Right kidney (tissue), 1 donor: Measurements from ENCODE around the gene ERFL.
A peak's percentile ranks its signal among the peaks of the same experiment; 100 is the strongest.
"Not testable (repeated sequence)": the region's sequence is repeated elsewhere in the genome, so short reads cannot be mapped to it uniquely, and the experiment has no call there.

Experiments used
- DNase-seq: peaks from one replicate; pipeline ENCODE4 v3.0.0-alpha.2; 2016

Gene ERFL

GRCh38 chr19:41941410-41942202 is 13.4 kb upstream of the ERFL start:
- DNase-seq: no peak

- DNase-seq: peak; percentile 60
Observed at GRCh38 chr19:41940731-41941409, 12.6 kb upstream of the ERFL start.

GRCh38 chr19:41939861-41940730 is 11.8 kb upstream of the ERFL start:
- DNase-seq: peak; percentile 77

DNA sequence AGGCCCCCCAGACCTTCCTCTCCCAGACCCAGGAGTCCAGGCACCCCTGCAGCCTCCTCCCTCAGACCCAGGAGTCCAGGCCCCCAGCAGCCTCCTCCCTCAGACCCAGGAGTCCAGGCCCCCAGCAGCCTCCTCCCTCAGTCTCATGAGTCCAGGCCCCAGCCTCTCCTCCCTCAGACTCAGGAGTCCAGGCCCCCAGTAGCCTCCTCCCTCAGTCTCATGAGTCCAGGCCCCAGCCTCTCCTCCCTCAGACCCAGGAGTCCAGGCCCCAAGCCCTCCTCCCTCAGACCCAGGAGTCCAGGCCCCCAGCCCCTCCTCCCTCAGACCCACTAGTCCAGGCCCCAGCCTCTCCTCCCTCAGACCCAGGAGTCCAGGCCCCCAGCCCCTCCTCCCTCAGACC is 11.0 kb upstream of the ERFL start:
- not testable (repeated sequence) for DNase-seq

- DNase-seq: no peak
Observed at GRCh38 chr19:41937525-41938468, 9.5 kb upstream of the ERFL start.

GRCh38 chr19:41936961-41937360 is 8.7 kb upstream of the ERFL start:
- no peak for DNase-seq

GRCh38 chr19:41936416-41936850 is 8.2 kb upstream of the ERFL start:
- DNase-seq: no peak

- no peak for DNase-seq
Observed at GRCh38 chr19:41935760-41936415, 7.6 kb upstream of the ERFL start.

- peak; percentile 59 for DNase-seq
Observed at GRCh38 chr19:41934849-41935374, 6.7 kb upstream of the ERFL start.

DNA sequence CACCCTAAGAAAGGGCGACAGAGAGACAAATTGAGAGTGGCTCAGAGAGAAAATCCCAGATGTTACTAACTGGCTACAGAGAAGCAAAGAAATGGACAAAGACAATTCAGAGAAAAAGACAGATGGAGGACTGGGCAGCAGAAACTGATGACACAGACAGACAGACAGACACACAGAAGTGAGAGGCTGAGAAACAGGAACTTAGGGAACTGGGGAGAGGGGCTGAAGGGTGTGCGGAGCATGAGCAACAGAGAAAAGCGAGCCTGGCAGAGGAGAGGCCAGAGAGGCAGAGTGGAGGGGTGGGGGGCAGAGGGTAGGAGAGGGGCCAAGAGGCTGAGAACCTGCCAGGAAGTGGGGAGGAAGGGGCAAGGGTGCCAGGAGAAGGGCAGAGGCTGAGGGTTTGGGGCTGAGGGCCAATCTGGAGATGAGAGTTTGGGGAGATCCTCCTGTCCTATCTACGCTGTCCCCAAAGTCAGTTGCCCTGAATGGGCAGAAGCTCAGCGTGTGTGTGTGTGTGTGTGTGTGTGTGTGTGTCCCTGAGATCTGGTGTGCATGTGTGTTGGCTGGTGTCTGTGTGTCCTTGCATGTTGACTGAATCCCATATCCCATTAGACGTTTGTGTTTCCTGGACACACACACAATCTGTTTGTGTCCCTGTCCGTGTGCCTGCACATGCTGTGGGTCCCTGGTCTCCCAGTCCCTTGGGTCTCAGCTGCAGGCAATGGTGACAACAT is 5.6 kb upstream of the ERFL start:
- no peak for DNase-seq

- no peak for DNase-seq
Observed at GRCh38 chr19:41932720-41933332, 4.6 kb upstream of the ERFL start.

DNA sequence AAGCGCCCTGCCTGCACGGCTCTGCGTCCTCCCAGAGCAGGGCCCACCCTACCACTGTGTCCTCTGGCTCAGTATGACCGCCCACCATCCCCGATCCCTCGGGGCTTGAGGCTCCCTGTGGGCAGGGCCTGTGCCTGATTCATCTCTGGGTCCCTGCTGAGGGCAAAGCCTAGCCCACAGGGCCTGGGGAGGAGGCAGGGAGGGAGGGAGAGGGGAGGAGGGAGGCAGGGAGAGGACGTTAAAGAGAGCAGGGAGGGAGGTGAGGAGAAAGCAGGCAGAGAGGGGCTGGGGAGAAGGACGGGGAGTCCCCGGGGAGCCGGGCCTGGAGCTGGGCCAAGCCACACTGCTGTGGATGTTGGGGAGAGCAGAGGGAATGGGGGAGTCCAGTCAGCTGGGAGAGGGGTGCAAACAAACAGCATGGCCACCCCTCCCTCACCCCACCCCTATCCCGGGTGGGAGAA is 4.0 kb upstream of the ERFL start:
- no peak for DNase-seq

- no peak for DNase-seq
Observed at GRCh38 chr19:41930926-41931592, 2.8 kb upstream of the ERFL start.

DNA sequence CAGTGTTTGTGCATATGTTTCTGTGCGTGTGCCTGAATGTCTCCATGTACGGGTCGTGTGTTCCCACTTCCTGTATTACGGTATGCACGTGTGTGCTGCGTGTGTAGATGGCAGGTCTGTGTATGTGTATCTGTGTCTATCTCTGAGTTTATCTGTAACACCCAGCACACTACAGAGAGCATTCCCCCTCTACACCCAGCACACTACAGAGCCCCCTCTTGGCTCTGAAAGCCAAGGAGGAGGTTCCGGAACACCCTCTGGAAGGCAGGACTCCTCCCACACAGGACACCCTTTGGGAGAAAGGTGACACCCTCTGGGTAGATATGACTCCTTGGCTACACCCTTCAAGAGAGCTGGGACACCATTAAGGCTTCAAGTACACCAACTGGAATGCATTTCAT is 2.1 kb upstream of the ERFL start:
- DNase-seq: no peak

DNA sequence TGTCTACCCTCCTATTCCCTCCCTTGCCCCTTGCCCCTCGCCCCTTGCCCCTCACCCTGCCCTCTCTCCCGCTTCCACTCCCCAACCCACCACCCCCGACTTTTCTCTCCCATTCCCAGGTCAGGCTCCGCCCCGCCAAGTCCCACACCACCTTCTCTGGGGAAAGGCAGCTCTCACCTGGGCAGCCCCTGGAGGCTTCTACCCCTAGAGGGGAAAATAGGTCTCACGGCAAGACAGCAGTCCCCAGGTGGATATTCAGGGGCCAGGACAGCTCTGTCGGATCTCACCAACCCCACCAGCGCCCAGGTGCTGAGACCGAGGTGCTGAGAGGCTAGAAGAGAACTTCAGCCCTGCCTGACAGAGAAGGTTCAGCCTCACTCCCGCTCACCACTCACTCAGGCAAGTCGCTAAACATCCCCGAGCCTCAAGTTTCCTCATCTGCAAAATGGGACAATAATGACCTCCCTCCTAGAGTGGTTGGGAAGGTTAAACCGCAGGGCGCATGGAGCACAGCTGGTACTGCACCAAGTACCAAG is 1.4 kb upstream of the ERFL start:
- no peak for DNase-seq

DNA sequence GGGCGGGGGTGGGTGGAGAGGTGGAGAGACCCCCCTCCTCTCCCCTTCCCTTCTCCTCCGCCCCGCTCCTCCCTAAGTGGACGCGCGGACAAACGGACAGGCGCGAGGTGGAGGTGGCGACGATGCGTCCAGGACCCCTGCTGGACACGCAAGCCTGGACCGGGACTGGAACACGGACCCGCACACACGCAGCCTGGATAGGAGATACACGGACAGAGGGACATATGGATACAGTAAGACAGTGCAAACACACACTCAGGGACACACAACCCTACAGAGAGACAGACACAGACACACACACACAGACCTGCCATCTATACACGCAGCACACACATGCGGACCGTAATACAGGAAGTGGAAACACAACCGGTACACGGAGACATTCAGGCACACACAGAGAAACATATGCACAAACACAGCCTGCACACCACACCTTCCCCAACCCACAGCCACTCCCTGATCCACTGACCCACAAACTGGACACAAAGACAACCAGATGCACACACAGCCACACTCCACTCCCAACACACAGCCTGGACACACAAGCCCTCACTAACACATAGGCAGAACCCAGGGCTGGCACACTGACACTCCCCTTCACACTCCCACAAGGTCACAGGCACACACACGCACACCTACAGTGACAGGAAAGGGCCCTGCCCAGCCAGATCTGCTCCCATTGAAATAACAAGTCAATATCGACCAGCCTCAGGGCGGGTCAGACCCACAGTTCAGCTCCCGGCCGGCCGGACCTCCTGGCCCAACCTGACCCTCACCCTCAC is 696 bp upstream of the ERFL start:
- no peak for DNase-seq

GRCh38 chr19:41927497-41928192 is 604 bp downstream of the ERFL start:
- DNase-seq: no peak
